Prostate gland (tissue), 2 donors: Measurements from ENCODE around the gene PLCB4.

Source experiments
- CTCF ChIP-seq, 4 experiments: fragments of 200-600 bp in 2 of 4; fragments of 450-650 bp in 2 of 4; sonication (generic) in 2 of 4; IDR thresholded peaks; 1 replicate in 3 of 4; 2 replicates in 1 of 4; pipeline ENCODE4 v1.5.1; 2016 to 2019; ENCODE audit warnings: antibody characterized with exemption in 4 of 4, mild to moderate bottlenecking in 2 of 4, moderate library complexity in 2 of 4
- POLR2A ChIP-seq: fragments of 450-650 bp; IDR thresholded peaks from one replicate; pipeline ENCODE4 v1.6.1; 2016; ENCODE audit warnings: antibody characterized with exemption, mild to moderate bottlenecking

GRCh38 chr20:9109566-9109965 is 40.7 kb downstream of the PLCB4 start:
- TF ChIP-seq POLR2A (no peak), CTCF (IDR thresholded peaks at IDR 0.05) (no peak)
